ENCODE results near the gene SDK1. TPM values are rescaled to one million over a fixed set of nuclear protein-coding genes. Genes with fewer than 3 reads are reported as not detected.

The SDK1 gene
- total RNA-seq, 2 experiments from 2014 or later, result 0.25 to 0.78 TPM

DNA sequence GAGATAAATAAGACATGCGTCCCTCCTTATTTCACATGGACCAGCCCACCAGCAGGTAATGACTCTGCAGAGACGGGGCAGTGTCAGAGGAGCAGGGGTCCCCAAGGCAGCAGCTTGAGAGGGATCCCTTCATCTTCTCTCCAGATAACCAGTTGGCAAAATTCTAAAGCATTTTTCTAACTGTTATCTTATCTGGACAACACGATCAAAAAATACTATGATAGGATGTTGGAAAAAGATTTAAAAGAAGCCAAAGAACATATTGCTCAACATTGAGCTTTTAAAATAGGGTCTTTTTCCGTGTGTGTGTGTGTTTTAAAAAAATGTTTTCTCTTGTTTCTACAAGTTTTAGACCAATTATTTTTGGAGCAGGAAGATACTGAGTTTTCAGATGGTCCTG is 641.2 kb downstream of the SDK1 start:
- Mint-ChIP-seq H3K4me3 (no peak overlapping the region), H3K27me3 (peaks cover 2% of the 10 kb centered on the region), H3K36me3 (ENCODE audit: low read depth) (no peaks in the 10 kb centered on the region), H3K27ac (no peak overlapping the region), H3K4me1 (ENCODE audit: low read depth) (no peaks in the 10 kb centered on the region), H3K9me3 (peaks cover 4% of the 10 kb centered on the region)
- no peak for ATAC-seq
- CTCF ChIA-PET, result no interaction called here
- intact Hi-C loops (cut with micrococcal nuclease), result no loop called here
- no peak for DNase-seq
- POLR2A ChIA-PET, result no interaction called here
- TF ChIP-seq CTCF (IDR thresholded peaks at IDR 0.05), result no peak

- no peak for TF ChIP-seq CTCF (IDR thresholded peaks at IDR 0.05)
These were observed 642.0 kb downstream of the SDK1 start for GRCh38 chr7:3942816-3943745.

GRCh38 chr7:3943779-3944520 is 642.9 kb downstream of the SDK1 start:
- Mint-ChIP-seq H3K4me1 (ENCODE audit: low read depth) (no peaks in the 10 kb centered on the region), H3K4me3 (no peak overlapping the region), H3K27me3 (peaks cover 2% of the 10 kb centered on the region), H3K36me3 (ENCODE audit: low read depth) (no peaks in the 10 kb centered on the region), H3K27ac (no peak overlapping the region), H3K9me3 (peaks cover 4% of the 10 kb centered on the region)
- no peak for TF ChIP-seq CTCF (IDR thresholded peaks at IDR 0.05)
- no peak for ATAC-seq
- POLR2A ChIA-PET, result no interaction called here
- CTCF ChIA-PET, result no interaction called here
- intact Hi-C loops (cut with micrococcal nuclease), result no loop called here
- no peak for DNase-seq

More at GRCh38 chr7:3942816-3943745, 642.0 kb downstream of the SDK1 start:
- POLR2A ChIA-PET, result no interaction called here
- Mint-ChIP-seq H3K4me1 (ENCODE audit: low read depth) (no peaks in the 10 kb centered on the region), H3K4me3 (no peak overlapping the region), H3K27ac (no peak overlapping the region), H3K9me3 (peaks cover 4% of the 10 kb centered on the region), H3K36me3 (ENCODE audit: low read depth) (no peaks in the 10 kb centered on the region), H3K27me3 (peaks cover 2% of the 10 kb centered on the region)
- CTCF ChIA-PET, result no interaction called here
- ATAC-seq (no peak), DNase-seq (no peak)
- intact Hi-C loops (cut with micrococcal nuclease), result no loop called here

DNA sequence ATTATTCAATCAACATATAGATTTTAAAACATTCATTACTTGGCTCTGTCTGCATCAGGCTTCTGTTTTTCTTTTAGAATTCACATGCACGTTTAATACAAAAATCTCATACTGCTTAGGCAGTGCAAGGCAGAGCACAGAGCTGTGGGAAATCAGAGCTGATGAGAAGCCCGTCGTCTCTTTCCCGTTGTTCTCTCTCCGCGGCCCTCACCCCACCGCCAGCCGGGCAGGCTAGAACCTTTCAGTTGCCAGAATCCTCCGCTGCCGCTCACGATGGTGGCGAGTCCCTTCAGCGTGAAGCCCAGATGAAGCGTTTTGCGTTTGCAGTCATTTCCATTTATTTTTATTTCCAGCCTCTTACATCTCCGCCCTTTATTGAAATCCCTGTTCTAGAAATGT is 648.2 kb downstream of the SDK1 start:
- intact Hi-C loops (cut with micrococcal nuclease), result no loop called here
- Mint-ChIP-seq H3K36me3 (ENCODE audit: low read depth) (no peaks in the 10 kb centered on the region), H3K27ac (no peak overlapping the region), H3K27me3 (peaks cover 2% of the 10 kb centered on the region), H3K4me3 (no peak overlapping the region), H3K9me3 (peaks cover 4% of the 10 kb centered on the region), H3K4me1 (ENCODE audit: low read depth) (no peaks in the 10 kb centered on the region)
- DNase-seq (no peak), ATAC-seq (no peak)
- TF ChIP-seq CTCF (IDR thresholded peaks at IDR 0.05), result no peak
- ChIA-PET POLR2A (no interaction called here), CTCF (no interaction called here)

- H3K27ac Mint-ChIP-seq, result no peak overlapping the region
- no peak for DNase-seq
- ATAC-seq, result no peak
- H3K9me3 Mint-ChIP-seq, result peaks cover 1% of the 10 kb centered on the region
- no peak overlapping the region for H3K4me3 Mint-ChIP-seq
- no peak for TF ChIP-seq CTCF (IDR thresholded peaks at IDR 0.05)
- CTCF ChIA-PET, result no interaction called here
- no peaks in the 10 kb centered on the region for H3K36me3 Mint-ChIP-seq (ENCODE audit: low read depth)
- intact Hi-C loops (cut with micrococcal nuclease), result no loop called here
- POLR2A ChIA-PET, result no interaction called here
- H3K4me1 Mint-ChIP-seq (ENCODE audit: low read depth), result no peaks in the 10 kb centered on the region
- no peaks in the 10 kb centered on the region for H3K27me3 Mint-ChIP-seq
These were observed 649.2 kb downstream of the SDK1 start for GRCh38 chr7:3950249-3950648.

Measured in activated CD8-positive, alpha-beta T cell treated with anti-CD3 and anti-CD28 coated beads for 36 hours (primary cell).